Stimulated activated CD8-positive, alpha-beta memory T cell treated with anti-CD3 and anti-CD28 coated beads, Interleukin-12 subunit alpha, Interleukin-12 subunit beta, amount 100 ng/mL, for 24 hours (primary cell): ENCODE data around the gene CASP7.
"Not testable (repeated sequence)": the region's sequence is repeated elsewhere in the genome, so short reads cannot be mapped to it uniquely, and the experiment has no call there.

ENCODE experiments used
- DNase-seq: peaks from one replicate; pipeline ENCODE4 v3.0.0-alpha.2; 2020; ENCODE audit errors: extremely low read depth

The CASP7 gene

GRCh38 chr10:113679463-113680189, at the start of gene CASP7:
TSS of gene CASP7 (plus strand) at chr10:113679912. CDS start at chr10:113697494, 17,582 bp downstream.
- peak; percentile 52 for DNase-seq

GRCh38 chr10:113630929-113631533, 48.7 kb upstream of the CASP7 start:
- no peak for DNase-seq

GRCh38 chr10:113631684-113632367, 47.9 kb upstream of the CASP7 start:
- no peak for DNase-seq

GRCh38 chr10:113639966-113640365, 39.7 kb upstream of the CASP7 start:
- DNase-seq, result no peak

GRCh38 chr10:113641702-113642101, 38.0 kb upstream of the CASP7 start:
- DNase-seq, result no peak

- DNase-seq, result no peak
Measured at GRCh38 chr10:113643183-113643582, 36.5 kb upstream of the CASP7 start.

- DNase-seq, result no peak
Measured at GRCh38 chr10:113644185-113645120, 35.3 kb upstream of the CASP7 start.

GRCh38 chr10:113646336-113647201, 33.1 kb upstream of the CASP7 start:
- no peak for DNase-seq

GRCh38 chr10:113647812-113648211, 31.9 kb upstream of the CASP7 start:
- DNase-seq, result no peak

GRCh38 chr10:113648478-113648877, 31.2 kb upstream of the CASP7 start:
- DNase-seq, result no peak

- no peak for DNase-seq
Measured at GRCh38 chr10:113650172-113650571, 29.5 kb upstream of the CASP7 start.

GRCh38 chr10:113651021-113651420, 28.7 kb upstream of the CASP7 start:
- DNase-seq, result no peak

GRCh38 chr10:113651898-113652297, 27.8 kb upstream of the CASP7 start:
- no peak for DNase-seq

GRCh38 chr10:113652456-113652855, 27.3 kb upstream of the CASP7 start:
- DNase-seq, result not testable (repeated sequence)

- DNase-seq, result no peak
Measured at GRCh38 chr10:113656896-113657295, 22.8 kb upstream of the CASP7 start.

GRCh38 chr10:113657544-113657943, 22.2 kb upstream of the CASP7 start:
- DNase-seq, result no peak

GRCh38 chr10:113661332-113661731, 18.4 kb upstream of the CASP7 start:
- no peak for DNase-seq

GRCh38 chr10:113663142-113663541, 16.6 kb upstream of the CASP7 start:
- DNase-seq, result no peak

GRCh38 chr10:113663908-113664307, 15.8 kb upstream of the CASP7 start, which contains the start of gene NRAP:
TSS of gene NRAP (minus strand) at chr10:113664041. CDS start at chr10:113663882, 159 bp downstream.
- no peak for DNase-seq

- DNase-seq, result no peak
Measured at GRCh38 chr10:113665352-113665751, 14.4 kb upstream of the CASP7 start.
